ENCODE data around the gene COX10.
"Not testable (repeated sequence)": the region's sequence is repeated elsewhere in the genome, so short reads cannot be mapped to it uniquely, and the experiment has no call there.

GRCh38 chr17:14191469-14191868 lies 122.2 kb downstream of the COX10 start:
- not testable (repeated sequence) for TF ChIP-seq EP300 (IDR thresholded peaks at IDR 0.05); POLR2AphosphoS5 (IDR thresholded peaks at IDR 0.05); CTCF (IDR thresholded peaks at IDR 0.05); POLR2A (IDR thresholded peaks at IDR 0.05; ENCODE audit: low read depth)

Data from esophagus muscularis mucosa (tissue), 4 donors.